HL-60/S4 treated with phorbol 12-myristate 13-acetate at 8.2 ng/mL for 4 days and 3 days (cell line): ENCODE measurements around the gene PSMD13.
"Not testable (repeated sequence)": the region's sequence is repeated elsewhere in the genome, so short reads cannot be mapped to it uniquely, and the experiment has no call there.

ENCODE experiments used
- in situ Hi-C: fragments of 300-500 bp; cut with MboI; formaldehyde crosslinking; loops from 2 replicates; pipeline ENCODE4 v1.15.0; 2022; ENCODE audit warnings: low sequenced_read_pairs

PSMD13 gene

GRCh38 chr11:236774-237767 lies at the start of gene PSMD13:
Gene PSMD13 (plus strand): TSS chr11:236976. CDS start chr11:237050, 74 bp downstream.
- in situ Hi-C loops = no loop called here

GRCh38 chr11:189200-189783 lies 47.5 kb upstream of the PSMD13 start:
- in situ Hi-C loops = not testable (repeated sequence)

GRCh38 chr11:189843-190311 lies 46.9 kb upstream of the PSMD13 start:
- in situ Hi-C loops = not testable (repeated sequence)

- in situ Hi-C loops = not testable (repeated sequence)
Observed at GRCh38 chr11:190546-190945, 46.2 kb upstream of the PSMD13 start.

- in situ Hi-C loops = not testable (repeated sequence)
Observed at GRCh38 chr11:191490-192478, 45.0 kb upstream of the PSMD13 start.

- in situ Hi-C loops = not testable (repeated sequence)
Observed at GRCh38 chr11:192674-193128, 44.1 kb upstream of the PSMD13 start, which contains the start of gene SCGB1C1. Gene SCGB1C1 (plus strand): TSS chr11:193078. CDS start chr11:193100, 22 bp downstream.

GRCh38 chr11:193481-193880 lies 43.3 kb upstream of the PSMD13 start:
- in situ Hi-C loops = not testable (repeated sequence)

- in situ Hi-C loops = no loop called here
Observed at GRCh38 chr11:196786-197731, 39.7 kb upstream of the PSMD13 start.

- in situ Hi-C loops = no loop called here
Observed at GRCh38 chr11:197741-198235, 39.0 kb upstream of the PSMD13 start.

GRCh38 chr11:198236-198806 lies 38.5 kb upstream of the PSMD13 start:
- in situ Hi-C loops = no loop called here

- in situ Hi-C loops = no loop called here
Observed at GRCh38 chr11:199004-199581, 37.7 kb upstream of the PSMD13 start.

- in situ Hi-C loops = no loop called here
Observed at GRCh38 chr11:199782-200181, 37.0 kb upstream of the PSMD13 start.

- in situ Hi-C loops = no loop called here
Observed at GRCh38 chr11:200224-201003, 36.4 kb upstream of the PSMD13 start.

GRCh38 chr11:201966-202365 lies 34.8 kb upstream of the PSMD13 start:
- in situ Hi-C loops = no loop called here

GRCh38 chr11:202490-202889 lies 34.3 kb upstream of the PSMD13 start:
- in situ Hi-C loops = no loop called here

- in situ Hi-C loops = no loop called here
Observed at GRCh38 chr11:203056-203944, 33.5 kb upstream of the PSMD13 start.
